ENCODE data around the gene GRSF1. TPM values are rescaled to one million over a fixed set of nuclear protein-coding genes. Genes with fewer than 3 reads are reported as not detected.
"Not testable (repeated sequence)": the region's sequence is repeated elsewhere in the genome, so short reads cannot be mapped to it uniquely, and the experiment has no call there.

GRSF1 gene
- total and polyA plus RNA-seq, 2 donors (not counting 1 experiment from before 2014, with no cell fraction given), result 23.7 to 43.2 TPM

DNA sequence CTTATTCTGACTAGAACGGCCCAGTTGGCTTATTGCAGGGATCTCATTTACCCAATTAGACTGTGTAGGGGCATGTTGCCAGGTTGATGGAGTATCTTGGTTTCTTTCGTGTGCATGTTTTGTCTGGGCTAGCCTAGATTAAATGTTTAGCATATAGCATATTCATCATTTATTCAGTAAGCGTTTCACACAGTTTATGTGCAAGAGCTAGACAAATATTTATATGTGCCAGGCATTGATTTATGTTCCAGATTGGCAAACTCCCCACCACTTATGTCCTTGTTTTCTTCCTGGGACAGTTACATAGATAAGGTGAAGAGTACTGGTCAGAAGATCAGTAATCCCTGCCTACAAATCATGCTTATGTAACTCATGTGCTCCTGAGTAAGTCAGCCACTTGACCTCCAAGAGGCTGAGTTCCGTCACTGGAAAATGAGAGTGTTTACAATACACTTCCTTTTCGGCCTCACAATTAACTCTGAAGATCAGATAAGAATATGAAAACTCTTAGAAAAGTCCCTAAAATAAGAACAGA, 60.7 kb downstream of the GRSF1 start:
- DNase-seq (no peak), ATAC-seq (ENCODE audit: low read depth) (no peak)
- no peak overlapping the region for H3K4me3 Mint-ChIP-seq
- no peaks in the 10 kb centered on the region for H3K27me3 Mint-ChIP-seq
- no peak overlapping the region for H3K9ac ChIP-seq (ENCODE audit: low read length)
- intact Hi-C loops (cut with micrococcal nuclease), result no loop called here
- no peak overlapping the region for H3K4me2 ChIP-seq (replicated peaks; ENCODE audit: low read depth, low read length, poor library complexity, severe bottlenecking)
- POLR2A ChIA-PET, result no interaction called here
- H2AFZ ChIP-seq (ENCODE audit: insufficient read depth, low read depth, low read length, poor library complexity, severe bottlenecking), result no peak overlapping the region
- H3K27ac ChIP-seq (ENCODE audit: low read length in 2 of 2), result no peak overlapping the region
- no peak overlapping the region for H3K27ac Mint-ChIP-seq
- no peaks in the 10 kb centered on the region for H3K79me2 ChIP-seq (ENCODE audit: control insufficient read depth, insufficient read depth, low read length)
- H4K20me1 ChIP-seq (ENCODE audit: control insufficient read depth, insufficient read depth, low read length, poor library complexity, severe bottlenecking), result no peaks in the 10 kb centered on the region
- H3K36me3 ChIP-seq (replicated peaks in 1 of 2; ENCODE audit: control extremely low read depth in 1 of 2, control insufficient read depth in 1 of 2, extremely low read depth in 1 of 2, insufficient read depth in 2 of 2, low read length in 1 of 2), result peaks cover 0 to 18% of the 10 kb centered on the region in 2 experiments
- no peaks in the 10 kb centered on the region for H3K4me1 Mint-ChIP-seq
- H3K27me3 ChIP-seq (replicated peaks in 1 of 4; ENCODE audit: control extremely low read depth in 1 of 4, control insufficient read depth in 3 of 4, insufficient read depth in 4 of 4, low read length in 3 of 4), result no peaks in the 10 kb centered on the region
- WGBS (ENCODE audit: insufficient coverage), result no CpG with 5 or more reads among the region's 5 CpGs
- no peaks in the 10 kb centered on the region for H3K4me1 ChIP-seq (ENCODE audit: control insufficient read depth in 2 of 2, insufficient read depth in 2 of 2, low read length in 2 of 2)
- TF ChIP-seq, protein P1, sequence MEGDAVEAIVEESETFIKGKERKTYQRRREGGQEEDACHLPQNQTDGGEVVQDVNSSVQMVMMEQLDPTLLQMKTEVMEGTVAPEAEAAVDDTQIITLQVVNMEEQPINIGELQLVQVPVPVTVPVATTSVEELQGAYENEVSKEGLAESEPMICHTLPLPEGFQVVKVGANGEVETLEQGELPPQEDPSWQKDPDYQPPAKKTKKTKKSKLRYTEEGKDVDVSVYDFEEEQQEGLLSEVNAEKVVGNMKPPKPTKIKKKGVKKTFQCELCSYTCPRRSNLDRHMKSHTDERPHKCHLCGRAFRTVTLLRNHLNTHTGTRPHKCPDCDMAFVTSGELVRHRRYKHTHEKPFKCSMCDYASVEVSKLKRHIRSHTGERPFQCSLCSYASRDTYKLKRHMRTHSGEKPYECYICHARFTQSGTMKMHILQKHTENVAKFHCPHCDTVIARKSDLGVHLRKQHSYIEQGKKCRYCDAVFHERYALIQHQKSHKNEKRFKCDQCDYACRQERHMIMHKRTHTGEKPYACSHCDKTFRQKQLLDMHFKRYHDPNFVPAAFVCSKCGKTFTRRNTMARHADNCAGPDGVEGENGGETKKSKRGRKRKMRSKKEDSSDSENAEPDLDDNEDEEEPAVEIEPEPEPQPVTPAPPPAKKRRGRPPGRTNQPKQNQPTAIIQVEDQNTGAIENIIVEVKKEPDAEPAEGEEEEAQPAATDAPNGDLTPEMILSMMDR (IDR thresholded peaks at IDR 0.05), result no peak
- no peak for TF ChIP-seq EZH2 (IDR thresholded peaks at IDR 0.05; ENCODE audit: borderline replicate concordance, insufficient read depth, low read depth, low read length, poor library complexity, severe bottlenecking)
- CTCF ChIA-PET, result interaction anchor here (0.7 kb wide), 1 partner anchor 199 kb away, joined by 3 read pairs; no protein-coding TSS in a partner anchor
- no peaks in the 10 kb centered on the region for H3K9me3 Mint-ChIP-seq (ENCODE audit: insufficient read depth)
- no peak overlapping the region for H3K4me3 ChIP-seq (ENCODE audit: control extremely low read depth in 1 of 5, extremely low read depth in 1 of 5, insufficient read depth in 1 of 5, low read depth in 2 of 5, low read length in 4 of 5)
- H3K9me3 ChIP-seq (ENCODE audit: control extremely low read depth in 1 of 3, control insufficient read depth in 2 of 3, insufficient read depth in 1 of 3, low read length in 2 of 3), result no peaks in the 10 kb centered on the region

DNA sequence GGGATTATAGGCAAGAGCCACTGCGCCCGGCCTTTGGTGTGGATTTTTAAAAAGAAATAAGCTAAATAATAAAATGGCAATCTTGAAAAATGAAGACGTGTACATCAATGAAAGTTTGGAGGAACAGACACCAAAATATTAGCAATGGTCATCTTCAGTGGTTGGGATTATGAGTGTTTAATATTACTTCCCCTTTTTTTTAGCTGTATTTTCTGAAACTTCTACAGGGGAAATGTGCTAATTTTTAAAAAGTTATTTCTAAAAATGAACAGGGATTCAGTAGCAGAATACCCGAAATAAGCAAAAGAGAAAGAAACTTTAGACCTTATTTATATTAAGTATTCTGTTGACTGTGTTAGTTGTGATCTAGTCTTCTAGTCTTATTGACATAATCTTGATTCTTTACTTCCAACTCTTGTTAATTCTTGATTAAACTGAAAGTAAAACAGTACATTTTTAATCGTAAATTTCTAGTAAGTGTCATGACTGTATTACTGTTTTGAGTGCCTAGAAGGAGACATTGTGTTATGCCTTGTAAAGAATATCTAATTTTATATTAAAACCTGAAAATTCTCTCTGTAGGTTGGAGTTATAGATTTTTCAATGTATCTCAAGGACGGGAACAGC, 66.6 kb downstream of the GRSF1 start:
- DNase-seq, result peak; percentile 9
- Histone ChIP-seq H3K27me3 (replicated peaks in 1 of 4; ENCODE audit: control extremely low read depth in 1 of 4, control insufficient read depth in 3 of 4, insufficient read depth in 4 of 4, low read length in 3 of 4) (no peaks in the 10 kb centered on the region), H2AFZ (ENCODE audit: insufficient read depth, low read depth, low read length, poor library complexity, severe bottlenecking) (no peak overlapping the region), H3K9me3 (ENCODE audit: control extremely low read depth in 1 of 3, control insufficient read depth in 2 of 3, insufficient read depth in 1 of 3, low read length in 2 of 3) (no peaks in the 10 kb centered on the region), H3K4me3 (ENCODE audit: control extremely low read depth in 1 of 5, extremely low read depth in 1 of 5, insufficient read depth in 1 of 5, low read depth in 2 of 5, low read length in 4 of 5) (no peak overlapping the region), H3K79me2 (ENCODE audit: control insufficient read depth, insufficient read depth, low read length) (no peaks in the 10 kb centered on the region), H3K4me2 (replicated peaks; ENCODE audit: low read depth, low read length, poor library complexity, severe bottlenecking) (peak overlapping the region; percentile 30), H3K36me3 (replicated peaks in 1 of 2; ENCODE audit: control extremely low read depth in 1 of 2, control insufficient read depth in 1 of 2, extremely low read depth in 1 of 2, insufficient read depth in 2 of 2, low read length in 1 of 2) (peaks cover 6 to 28% of the 10 kb centered on the region in 2 experiments), H3K27ac (ENCODE audit: low read length in 2 of 2) (no peak overlapping the region), H4K20me1 (ENCODE audit: control insufficient read depth, insufficient read depth, low read length, poor library complexity, severe bottlenecking) (no peaks in the 10 kb centered on the region), H3K4me1 (ENCODE audit: control insufficient read depth in 2 of 2, insufficient read depth in 2 of 2, low read length in 2 of 2) (no peaks in the 10 kb centered on the region), H3K9ac (ENCODE audit: low read length) (no peak overlapping the region)
- no peak for ATAC-seq (ENCODE audit: low read depth)
- POLR2A ChIA-PET, result no interaction called here
- no CpG with 5 or more reads among the region's 6 CpGs for WGBS (ENCODE audit: insufficient coverage)
- Mint-ChIP-seq H3K27ac (no peak overlapping the region), H3K27me3 (no peaks in the 10 kb centered on the region), H3K4me3 (no peak overlapping the region), H3K4me1 (peaks cover 4% of the 10 kb centered on the region), H3K9me3 (ENCODE audit: insufficient read depth) (no peaks in the 10 kb centered on the region)
- intact Hi-C loops (cut with micrococcal nuclease), result loop anchor here (5.0 kb wide), 1 partner anchor 41 kb away; no protein-coding TSS in a partner anchor
- CTCF ChIA-PET, result interaction anchor here (1.1 to 3.2 kb wide), 2 partner anchors 38 to 129 kb away, joined by 3 to 12 read pairs; partner anchors contain the start of gene MOB1B
- TF ChIP-seq, protein P1 (IDR thresholded peaks at IDR 0.05), result no peak

DNA sequence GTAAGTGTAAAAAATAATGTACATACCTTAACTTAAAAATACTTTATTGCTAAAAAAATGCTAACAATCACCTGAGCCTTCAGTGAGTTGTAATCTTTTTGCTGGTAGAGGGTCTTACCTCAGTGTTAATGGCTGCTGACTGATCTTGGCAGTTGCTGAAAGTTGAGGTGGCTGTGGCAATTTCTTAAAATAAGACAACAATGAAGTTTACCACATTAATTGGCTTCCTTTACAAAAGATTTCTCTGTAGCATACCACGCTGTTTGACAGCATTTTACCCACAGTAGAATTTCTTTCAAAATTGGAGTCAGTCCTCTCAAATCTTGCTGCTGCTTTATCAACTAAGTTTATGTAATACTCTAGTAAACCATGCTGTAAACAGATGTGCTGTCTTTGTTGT, 70.3 kb downstream of the GRSF1 start:
- H3K27me3 Mint-ChIP-seq; H3K79me2 ChIP-seq (ENCODE audit: control insufficient read depth, insufficient read depth, low read length); H3K4me3 ChIP-seq (ENCODE audit: control extremely low read depth in 1 of 5, extremely low read depth in 1 of 5, insufficient read depth in 1 of 5, low read depth in 2 of 5, low read length in 4 of 5); H3K9me3 ChIP-seq (ENCODE audit: control extremely low read depth in 1 of 3, control insufficient read depth in 2 of 3, insufficient read depth in 1 of 3, low read length in 2 of 3); H3K9ac ChIP-seq (ENCODE audit: low read length); intact Hi-C loops (cut with micrococcal nuclease); H3K27ac ChIP-seq (ENCODE audit: low read length in 2 of 2); H2AFZ ChIP-seq (ENCODE audit: insufficient read depth, low read depth, low read length, poor library complexity, severe bottlenecking); ATAC-seq (ENCODE audit: low read depth); H4K20me1 ChIP-seq (ENCODE audit: control insufficient read depth, insufficient read depth, low read length, poor library complexity, severe bottlenecking); DNase-seq; H3K4me3 Mint-ChIP-seq; CTCF ChIA-PET; H3K4me2 ChIP-seq (replicated peaks; ENCODE audit: low read depth, low read length, poor library complexity, severe bottlenecking); POLR2A ChIA-PET; H3K4me1 Mint-ChIP-seq; H3K9me3 Mint-ChIP-seq (ENCODE audit: insufficient read depth); H3K4me1 ChIP-seq (ENCODE audit: control insufficient read depth in 2 of 2, insufficient read depth in 2 of 2, low read length in 2 of 2); H3K27me3 ChIP-seq (replicated peaks in 1 of 4; ENCODE audit: control extremely low read depth in 1 of 4, control insufficient read depth in 3 of 4, insufficient read depth in 4 of 4, low read length in 3 of 4); H3K27ac Mint-ChIP-seq: not testable (repeated sequence)
- WGBS (ENCODE audit: insufficient coverage), result no CpG with 5 or more reads among the region's 1 CpG
- H3K36me3 ChIP-seq (replicated peaks in 1 of 2; ENCODE audit: control extremely low read depth in 1 of 2, control insufficient read depth in 1 of 2, extremely low read depth in 1 of 2, insufficient read depth in 2 of 2, low read length in 1 of 2), result peaks cover 13 to 39% of the 10 kb centered on the region in 2 experiments

Data from B cell (primary cell).